Transverse colon (tissue), 4 donors: ENCODE results near the gene KCNT1. TPM values are rescaled to one million over a fixed set of nuclear protein-coding genes. Genes with fewer than 3 reads are reported as not detected.

ENCODE experiments used
- DNase-seq: peaks from one replicate; pipeline ENCODE4 v3.0.0-alpha.2; 2019
- H3K27ac ChIP-seq, 4 donors: fragments of 200-600 bp; sonication (generic); 2 replicates each; pipeline ENCODE4 v1.5.1; 2016 to 2018; ENCODE audit warnings: inconsistent platforms in 4 of 4
- H3K27me3 ChIP-seq: fragments of 200-600 bp; sonication (generic); 2 replicates; pipeline ENCODE4 v1.5.1; 2017; ENCODE audit warnings: inconsistent platforms
- H3K36me3 ChIP-seq, 4 donors: fragments of 200-600 bp; sonication (generic); 2 replicates each; pipeline ENCODE4 v1.5.1; 2017 to 2019; ENCODE audit warnings: inconsistent platforms in 4 of 4
- H3K4me1 ChIP-seq, 4 donors: fragments of 200-600 bp; sonication (generic); 2 replicates each; pipeline ENCODE4 v1.5.1; 2017 to 2020; ENCODE audit warnings: inconsistent platforms in 4 of 4
- H3K4me3 ChIP-seq, 4 donors: fragments of 200-600 bp; sonication (generic); 1 replicate in 1 of 4; 2 replicates in 3 of 4; pipeline versions ENCODE4 v1.5.1 to v1.6.1; 2017 to 2019; ENCODE audit warnings: inconsistent platforms in 4 of 4
- H3K9me3 ChIP-seq, 2 donors: fragments of 200-600 bp; sonication (generic); 2 replicates each; pipeline ENCODE4 v1.5.1; 2017 to 2019; ENCODE audit warnings: inconsistent platforms in 2 of 2
- EP300 ChIP-seq: sonication (generic); formaldehyde crosslinking; IDR thresholded peaks from one replicate; pipeline ENCODE4 v1.6.1; 2017; ENCODE audit warnings: antibody characterized with exemption, low read depth
- POLR2A ChIP-seq: fragments of 450-650 bp; IDR thresholded peaks from one replicate; pipeline ENCODE4 v1.6.1; 2016; ENCODE audit warnings: antibody characterized with exemption, mild to moderate bottlenecking, moderate library complexity
- POLR2AphosphoS5 ChIP-seq, 3 donors: sonication (generic); formaldehyde crosslinking; IDR thresholded peaks; one replicate each; pipeline ENCODE4 v1.6.1; 2016; ENCODE audit warnings: antibody characterized with exemption in 3 of 3
- WGBS, 2 donors: methylation state at CpG; one replicate each; pipeline ENCODE4 v1.1.5; 2018; ENCODE audit warnings: low coverage in 1 of 2; 5-methylcytosine and 5-hydroxymethylcytosine counted together
- in situ Hi-C, 4 donors: fragments of 200-750 bp; cut with MboI; loops; one replicate each; pipeline versions ENCODE4 v1.15.0 to v1.15.1; 2017; ENCODE audit warnings: low sequenced_read_pairs in 3 of 4, low pct_ligation_motif_present in 1 of 4, low pct_unique_long_range_greater_than_20kb in 1 of 4
- intact Hi-C: fragments of 100-400 bp; cut with DNase I; formaldehyde crosslinking; loops from one replicate; pipeline ENCODE4 v1.15.1; 2023; ENCODE audit warnings: low total_unique reads
- total RNA-seq, 4 donors: library from RNA; depleted of rRNA; stranded (reverse); fragments of >200 nt; gene quantifications; one replicate each; pipeline ENCODE4 v1.1.0, GENCODE V29; 2016
- TF ChIP-seq, protein P1 (sequence below), 5 experiments: fragments of 200-600 bp in 3 of 5; fragments of 450-650 bp in 2 of 5; sonication (generic) in 3 of 5; IDR thresholded peaks; 1 replicate in 2 of 5; 2 replicates in 3 of 5; pipeline ENCODE4 v1.5.1; 2016 to 2017; ENCODE audit warnings: antibody characterized with exemption in 5 of 5, inconsistent platforms in 3 of 5, mild to moderate bottlenecking in 2 of 5, moderate library complexity in 1 of 5

The KCNT1 gene
- total RNA-seq, 4 donors from 2014 or later: 0.14 TPM; not detected in 3

DNA sequence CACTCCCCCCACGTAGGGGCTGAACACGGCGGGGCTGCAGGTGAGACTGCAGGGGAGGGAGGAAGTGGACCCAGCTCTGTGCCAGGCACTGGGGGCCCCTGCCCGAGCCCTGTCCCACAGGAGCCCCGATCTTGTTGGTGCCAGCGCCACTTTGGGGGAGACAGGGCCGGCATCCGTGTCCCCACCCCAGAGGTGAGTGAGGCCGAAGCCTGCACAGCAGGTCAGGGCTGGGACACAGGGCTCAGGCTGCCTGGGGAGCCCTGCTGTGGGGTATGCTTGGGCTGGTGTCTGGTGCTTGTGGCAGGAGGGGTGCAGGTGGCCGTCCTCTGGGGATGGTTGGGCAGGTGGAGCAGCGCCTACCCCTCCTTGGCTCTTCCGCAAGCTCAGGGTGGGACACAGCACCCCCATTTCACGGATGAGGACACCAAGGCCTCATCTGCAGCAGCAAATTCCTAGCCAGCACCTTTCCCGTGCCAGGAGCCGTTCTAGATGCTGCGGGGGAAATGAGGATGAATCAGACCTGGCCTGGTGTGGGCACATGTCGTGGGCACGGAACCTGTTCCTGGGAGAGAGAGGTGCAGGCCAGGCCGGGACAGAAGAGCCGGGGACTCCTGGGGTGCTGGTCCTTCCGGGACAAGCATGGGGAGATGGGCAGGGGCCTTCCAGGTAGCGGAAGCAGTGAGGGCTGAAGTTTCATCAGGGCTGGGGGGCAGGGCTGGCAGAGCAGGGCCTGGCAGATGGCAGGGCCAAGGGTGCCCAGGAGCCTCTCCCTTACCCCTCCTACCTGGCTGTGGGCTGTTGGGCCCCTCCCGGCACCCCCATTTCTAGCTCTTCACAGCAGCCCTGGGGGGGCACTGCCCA, 35.2 kb downstream of the KCNT1 start:
- TF ChIP-seq POLR2A (no peak), EP300 (no peak), POLR2AphosphoS5 (IDR thresholded peaks at IDR 0.05) (no peak)
- TF ChIP-seq, protein P1, sequence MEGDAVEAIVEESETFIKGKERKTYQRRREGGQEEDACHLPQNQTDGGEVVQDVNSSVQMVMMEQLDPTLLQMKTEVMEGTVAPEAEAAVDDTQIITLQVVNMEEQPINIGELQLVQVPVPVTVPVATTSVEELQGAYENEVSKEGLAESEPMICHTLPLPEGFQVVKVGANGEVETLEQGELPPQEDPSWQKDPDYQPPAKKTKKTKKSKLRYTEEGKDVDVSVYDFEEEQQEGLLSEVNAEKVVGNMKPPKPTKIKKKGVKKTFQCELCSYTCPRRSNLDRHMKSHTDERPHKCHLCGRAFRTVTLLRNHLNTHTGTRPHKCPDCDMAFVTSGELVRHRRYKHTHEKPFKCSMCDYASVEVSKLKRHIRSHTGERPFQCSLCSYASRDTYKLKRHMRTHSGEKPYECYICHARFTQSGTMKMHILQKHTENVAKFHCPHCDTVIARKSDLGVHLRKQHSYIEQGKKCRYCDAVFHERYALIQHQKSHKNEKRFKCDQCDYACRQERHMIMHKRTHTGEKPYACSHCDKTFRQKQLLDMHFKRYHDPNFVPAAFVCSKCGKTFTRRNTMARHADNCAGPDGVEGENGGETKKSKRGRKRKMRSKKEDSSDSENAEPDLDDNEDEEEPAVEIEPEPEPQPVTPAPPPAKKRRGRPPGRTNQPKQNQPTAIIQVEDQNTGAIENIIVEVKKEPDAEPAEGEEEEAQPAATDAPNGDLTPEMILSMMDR (IDR thresholded peaks at IDR 0.05): no peak
- Histone ChIP-seq H3K27ac (no peak overlapping the region), H3K4me1 (no peaks in the 10 kb centered on the region), H3K4me3 (no peak overlapping the region), H3K27me3 (peaks cover 44% of the 10 kb centered on the region), H3K9me3 (no peaks in the 10 kb centered on the region), H3K36me3 (no peaks in the 10 kb centered on the region)
- no peak for DNase-seq
- in situ Hi-C loops (no loop called here), intact Hi-C loops (no loop called here)
- 49% methylated on average over 15 of the region's 23 CpGs; no CpG with 5 or more reads in 1 of the 2 donors for WGBS, 2 donors

GRCh38 chr9:135737840-135738521, 36.0 kb downstream of the KCNT1 start:
- intact Hi-C loops: no loop called here
- TF ChIP-seq EP300 (no peak), POLR2A (no peak), POLR2AphosphoS5 (IDR thresholded peaks at IDR 0.05) (no peak)
- TF ChIP-seq, protein P1 (IDR thresholded peaks at IDR 0.05): no peak
- Histone ChIP-seq H3K4me1 (no peaks in the 10 kb centered on the region), H3K9me3 (no peaks in the 10 kb centered on the region), H3K4me3 (no peak overlapping the region), H3K27ac (no peak overlapping the region), H3K27me3 (peaks cover 44% of the 10 kb centered on the region), H3K36me3 (no peaks in the 10 kb centered on the region)
- 53% methylated on average over 14 of the region's 16 CpGs; no CpG with 5 or more reads in 1 of the 2 donors for WGBS, 2 donors
- no peak for DNase-seq
- in situ Hi-C loops: no loop called here

DNA sequence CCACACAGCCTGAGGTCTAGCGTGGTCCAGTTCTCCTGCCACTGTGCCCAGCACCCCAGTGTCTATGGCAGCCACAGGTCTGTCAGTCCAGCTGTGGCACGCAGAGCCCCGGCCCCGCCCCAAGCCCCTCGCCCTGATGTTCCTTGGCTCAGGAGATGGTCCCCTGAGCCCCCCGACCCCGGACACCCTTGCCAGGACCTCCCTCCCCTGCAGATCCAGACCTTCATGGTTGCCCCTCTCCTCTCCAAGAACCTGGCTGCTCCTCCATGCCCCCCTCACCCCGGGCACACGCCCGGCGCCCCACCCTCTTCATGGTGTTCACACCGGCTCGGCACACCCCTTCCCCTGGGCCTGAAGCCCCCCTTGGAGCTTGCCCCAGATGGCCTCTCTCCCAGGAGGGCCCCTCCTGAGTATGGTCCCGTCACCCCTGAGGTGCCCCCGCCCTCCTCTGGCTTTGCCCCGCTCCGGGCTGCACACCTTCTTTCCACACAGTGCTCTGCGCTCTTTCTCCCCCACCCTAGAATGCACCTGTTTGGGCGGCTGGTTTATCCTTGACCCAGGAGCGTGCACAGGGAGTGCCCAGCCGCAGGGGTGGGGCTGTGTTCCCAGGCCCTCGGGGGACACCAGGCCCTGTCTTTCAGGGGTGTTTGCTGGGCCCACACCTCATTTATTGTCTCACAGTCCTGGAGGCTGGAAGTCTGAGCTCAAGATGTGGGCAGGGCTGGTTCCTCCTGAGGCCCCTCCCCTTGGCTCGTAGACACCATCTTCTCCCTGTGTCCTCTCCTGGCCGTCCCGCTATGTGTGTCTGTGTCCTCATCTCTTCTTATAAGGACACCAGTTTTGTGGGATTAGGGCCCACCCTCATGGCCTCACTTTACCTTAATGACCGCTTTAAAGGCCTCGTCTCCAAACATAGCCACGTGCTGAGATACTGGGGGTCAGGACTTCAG, 37.6 kb downstream of the KCNT1 start:
- H3K4me1 ChIP-seq: no peaks in the 10 kb centered on the region
- WGBS, 2 donors: 55 to 66% methylated on average over 4 to 27 of the region's 28 CpGs

More for the DNA sequence above, 37.6 kb downstream of the KCNT1 start:
- in situ Hi-C loops: no loop called here
- peaks cover 44% of the 10 kb centered on the region for H3K27me3 ChIP-seq
- intact Hi-C loops: no loop called here
- H3K9me3 ChIP-seq: no peaks in the 10 kb centered on the region
- H3K27ac ChIP-seq: no peak overlapping the region
- H3K4me3 ChIP-seq: no peak overlapping the region
- DNase-seq: no peak
- no peaks in the 10 kb centered on the region for H3K36me3 ChIP-seq
- TF ChIP-seq POLR2A (no peak), POLR2AphosphoS5 (IDR thresholded peaks at IDR 0.05) (no peak), EP300 (no peak)
- TF ChIP-seq, protein P1 (IDR thresholded peaks at IDR 0.05): no peak
